HL-60 (cell line): Measurements from ENCODE around the gene ARL5B.

Source experiments
- DNase-seq, 2 experiments: peaks; one replicate each; pipeline ENCODE4 v3.0.0-alpha.2; 2010 to 2020; ENCODE audit warnings: low read depth in 1 of 2, low spot score in 1 of 2
- H3K27ac ChIP-seq: fragments of 250-450 bp; sonication (Bioruptor Pico); replicated peaks from 2 replicates; pipeline ENCODE4 v1.5.1; 2020; ENCODE audit warnings: mild to moderate bottlenecking, moderate library complexity
- H3K27me3 ChIP-seq: fragments of 250-450 bp; sonication (Bioruptor Pico); 2 replicates; pipeline ENCODE4 v1.5.1; 2021; ENCODE audit warnings: mild to moderate bottlenecking, moderate library complexity; ENCODE audit not compliant: insufficient read depth, poor library complexity, severe bottlenecking
- H3K4me3 ChIP-seq: replicated peaks from 2 replicates; pipeline ENCODE4 v1.5.1; 2011; ENCODE audit warnings: mild to moderate bottlenecking, control low read depth, low read length; ENCODE audit not compliant: insufficient read depth
- GABPA ChIP-seq: IDR thresholded peaks from 2 replicates; pipeline ENCODE4 v1.6.1; 2012; ENCODE audit warnings: low read depth
- POLR2AphosphoS5 ChIP-seq: IDR thresholded peaks from 2 replicates; pipeline ENCODE4 v1.6.1; 2012; ENCODE audit warnings: low read depth
- SPI1 ChIP-seq: IDR thresholded peaks from 2 replicates; pipeline ENCODE4 v1.6.1; 2012; ENCODE audit warnings: low read depth, mild to moderate bottlenecking, borderline replicate concordance
- TF ChIP-seq, protein P1 (sequence below): IDR thresholded peaks from 2 replicates; pipeline ENCODE4 v1.6.1; 2012; ENCODE audit warnings: low read depth; ENCODE audit not compliant: insufficient replicate concordance
- TF ChIP-seq, protein P2 (sequence below): IDR thresholded peaks from one replicate; pipeline ENCODE4 v1.5.1; 2011; ENCODE audit warnings: low read length, control low read depth, inconsistent platforms; ENCODE audit not compliant: insufficient read depth

ARL5B gene

DNA sequence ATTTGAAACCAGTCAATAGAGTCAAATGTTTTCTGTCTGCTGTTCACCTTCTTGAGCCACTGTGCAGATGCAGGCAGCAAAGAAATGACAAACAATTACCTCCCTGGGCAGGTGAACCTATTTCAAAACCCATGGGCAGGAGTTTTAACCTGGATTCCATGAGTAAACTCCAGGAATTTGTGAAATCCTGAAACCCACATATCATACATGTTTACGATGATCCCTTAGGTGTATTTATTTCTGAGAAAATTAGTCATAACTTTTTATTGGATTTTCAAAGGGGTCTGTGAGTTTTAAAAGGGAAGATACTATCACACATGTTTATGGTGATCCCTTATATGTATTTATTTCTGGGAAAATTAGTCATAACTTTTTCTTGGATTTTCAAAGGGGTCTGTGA is 59.8 kb downstream of the ARL5B start:
- no peaks in the 10 kb centered on the region for H3K27me3 ChIP-seq
- no peak for DNase-seq
- no peak overlapping the region for H3K27ac ChIP-seq
- H3K4me3 ChIP-seq, result no peak overlapping the region
- no peak for TF ChIP-seq GABPA
- TF ChIP-seq POLR2AphosphoS5, result no peak
- TF ChIP-seq, protein P1, sequence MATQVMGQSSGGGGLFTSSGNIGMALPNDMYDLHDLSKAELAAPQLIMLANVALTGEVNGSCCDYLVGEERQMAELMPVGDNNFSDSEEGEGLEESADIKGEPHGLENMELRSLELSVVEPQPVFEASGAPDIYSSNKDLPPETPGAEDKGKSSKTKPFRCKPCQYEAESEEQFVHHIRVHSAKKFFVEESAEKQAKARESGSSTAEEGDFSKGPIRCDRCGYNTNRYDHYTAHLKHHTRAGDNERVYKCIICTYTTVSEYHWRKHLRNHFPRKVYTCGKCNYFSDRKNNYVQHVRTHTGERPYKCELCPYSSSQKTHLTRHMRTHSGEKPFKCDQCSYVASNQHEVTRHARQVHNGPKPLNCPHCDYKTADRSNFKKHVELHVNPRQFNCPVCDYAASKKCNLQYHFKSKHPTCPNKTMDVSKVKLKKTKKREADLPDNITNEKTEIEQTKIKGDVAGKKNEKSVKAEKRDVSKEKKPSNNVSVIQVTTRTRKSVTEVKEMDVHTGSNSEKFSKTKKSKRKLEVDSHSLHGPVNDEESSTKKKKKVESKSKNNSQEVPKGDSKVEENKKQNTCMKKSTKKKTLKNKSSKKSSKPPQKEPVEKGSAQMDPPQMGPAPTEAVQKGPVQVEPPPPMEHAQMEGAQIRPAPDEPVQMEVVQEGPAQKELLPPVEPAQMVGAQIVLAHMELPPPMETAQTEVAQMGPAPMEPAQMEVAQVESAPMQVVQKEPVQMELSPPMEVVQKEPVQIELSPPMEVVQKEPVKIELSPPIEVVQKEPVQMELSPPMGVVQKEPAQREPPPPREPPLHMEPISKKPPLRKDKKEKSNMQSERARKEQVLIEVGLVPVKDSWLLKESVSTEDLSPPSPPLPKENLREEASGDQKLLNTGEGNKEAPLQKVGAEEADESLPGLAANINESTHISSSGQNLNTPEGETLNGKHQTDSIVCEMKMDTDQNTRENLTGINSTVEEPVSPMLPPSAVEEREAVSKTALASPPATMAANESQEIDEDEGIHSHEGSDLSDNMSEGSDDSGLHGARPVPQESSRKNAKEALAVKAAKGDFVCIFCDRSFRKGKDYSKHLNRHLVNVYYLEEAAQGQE, result no peak
- no peak for TF ChIP-seq SPI1
- TF ChIP-seq, protein P2, sequence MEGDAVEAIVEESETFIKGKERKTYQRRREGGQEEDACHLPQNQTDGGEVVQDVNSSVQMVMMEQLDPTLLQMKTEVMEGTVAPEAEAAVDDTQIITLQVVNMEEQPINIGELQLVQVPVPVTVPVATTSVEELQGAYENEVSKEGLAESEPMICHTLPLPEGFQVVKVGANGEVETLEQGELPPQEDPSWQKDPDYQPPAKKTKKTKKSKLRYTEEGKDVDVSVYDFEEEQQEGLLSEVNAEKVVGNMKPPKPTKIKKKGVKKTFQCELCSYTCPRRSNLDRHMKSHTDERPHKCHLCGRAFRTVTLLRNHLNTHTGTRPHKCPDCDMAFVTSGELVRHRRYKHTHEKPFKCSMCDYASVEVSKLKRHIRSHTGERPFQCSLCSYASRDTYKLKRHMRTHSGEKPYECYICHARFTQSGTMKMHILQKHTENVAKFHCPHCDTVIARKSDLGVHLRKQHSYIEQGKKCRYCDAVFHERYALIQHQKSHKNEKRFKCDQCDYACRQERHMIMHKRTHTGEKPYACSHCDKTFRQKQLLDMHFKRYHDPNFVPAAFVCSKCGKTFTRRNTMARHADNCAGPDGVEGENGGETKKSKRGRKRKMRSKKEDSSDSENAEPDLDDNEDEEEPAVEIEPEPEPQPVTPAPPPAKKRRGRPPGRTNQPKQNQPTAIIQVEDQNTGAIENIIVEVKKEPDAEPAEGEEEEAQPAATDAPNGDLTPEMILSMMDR, result no peak

DNA sequence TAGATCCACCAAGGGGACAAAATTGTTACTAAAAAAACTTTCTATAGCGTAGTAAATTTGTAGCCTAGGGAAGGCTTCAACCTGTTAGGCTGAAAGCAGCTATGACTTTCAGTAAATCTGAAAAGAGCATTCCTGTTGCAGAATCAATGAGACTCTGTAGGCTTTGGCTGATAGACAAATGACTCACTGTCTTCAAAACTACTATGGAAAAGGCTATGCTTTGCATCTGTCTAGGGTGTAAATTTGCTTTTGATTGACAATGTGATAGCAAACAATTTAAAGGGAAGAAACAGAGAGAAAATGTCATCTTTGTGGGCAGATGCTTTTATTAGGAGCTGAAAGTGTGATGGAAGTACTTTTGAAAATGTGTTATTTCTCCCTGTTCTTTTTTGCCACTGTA is 60.6 kb downstream of the ARL5B start:
- TF ChIP-seq, protein P1, result no peak
- TF ChIP-seq, protein P2, result no peak
- TF ChIP-seq SPI1 (no peak), POLR2AphosphoS5 (no peak), GABPA (no peak)
- H3K4me3 ChIP-seq, result no peak overlapping the region
- no peak for DNase-seq
- H3K27me3 ChIP-seq, result no peaks in the 10 kb centered on the region
- H3K27ac ChIP-seq, result no peak overlapping the region

DNA sequence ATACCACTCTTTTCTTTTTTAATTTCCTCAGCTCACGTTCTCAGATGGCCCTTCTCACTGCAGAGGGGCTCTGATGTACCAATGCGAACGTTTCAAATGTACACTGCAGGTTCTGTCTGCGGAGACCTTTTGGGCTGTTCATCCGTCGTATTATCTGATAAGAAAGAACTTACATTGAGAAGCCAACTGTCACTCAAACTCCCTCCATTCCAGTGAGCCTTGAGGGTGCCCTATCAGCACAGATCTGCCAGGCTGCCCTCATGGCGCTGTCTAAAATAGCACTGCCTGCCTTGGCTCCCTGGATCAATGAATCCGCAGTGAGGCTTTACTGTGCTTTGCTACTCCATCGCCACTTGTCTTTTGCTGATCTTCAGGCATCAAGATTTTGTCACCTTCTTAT is 61.8 kb downstream of the ARL5B start:
- Histone ChIP-seq H3K27ac (no peak overlapping the region), H3K27me3 (no peaks in the 10 kb centered on the region), H3K4me3 (no peak overlapping the region)
- DNase-seq, result no peak
- TF ChIP-seq SPI1 (no peak), GABPA (no peak), POLR2AphosphoS5 (no peak)
- TF ChIP-seq, protein P1, result no peak
- TF ChIP-seq, protein P2, result no peak
